Activated CD8-positive, alpha-beta memory T cell treated with anti-CD3 and anti-CD28 coated beads for 24 hours (primary cell): ENCODE measurements around the gene RNASEH2A.

Source experiments
- DNase-seq: peaks from one replicate; pipeline ENCODE4 v3.0.0-alpha.2; 2020

Gene RNASEH2A

GRCh38 chr19:12806242-12807081 lies at the start of gene RNASEH2A:
RNASEH2A (plus strand) TSS chr19:12806584; CDS start chr19:12806674, 90 bp downstream.
- peak; percentile 93 for DNase-seq

GRCh38 chr19:12757544-12758274 lies 48.7 kb upstream of the RNASEH2A start:
- DNase-seq: peak; percentile 85

GRCh38 chr19:12759686-12760085 lies 46.7 kb upstream of the RNASEH2A start:
- DNase-seq: no peak

GRCh38 chr19:12763100-12763499 lies 43.3 kb upstream of the RNASEH2A start:
- DNase-seq: no peak

- DNase-seq: no peak
Measured at GRCh38 chr19:12764698-12765097, 41.7 kb upstream of the RNASEH2A start.

GRCh38 chr19:12766051-12766521 lies 40.3 kb upstream of the RNASEH2A start:
- DNase-seq: peak; percentile 96

DNA sequence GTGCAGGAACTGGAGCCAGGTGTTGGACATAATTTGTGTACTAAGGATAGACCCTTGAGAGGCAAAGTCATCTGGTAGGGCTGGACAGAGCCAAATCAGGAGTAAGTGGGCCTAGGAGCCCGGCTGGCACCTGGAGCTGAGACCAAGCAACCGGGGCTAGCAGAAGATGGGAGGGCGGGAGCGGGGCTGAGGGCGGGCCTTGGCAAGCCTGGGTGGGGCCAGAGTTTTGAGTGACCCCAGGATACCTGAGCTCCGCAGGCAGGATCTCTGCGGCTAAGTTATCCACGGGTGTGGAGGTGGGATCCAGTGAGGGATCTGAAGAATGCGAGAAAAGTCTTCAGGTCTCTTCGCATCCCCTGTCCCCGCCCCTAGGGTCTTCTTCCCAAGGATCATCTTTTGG lies 39.2 kb upstream of the RNASEH2A start:
- DNase-seq: no peak

DNA sequence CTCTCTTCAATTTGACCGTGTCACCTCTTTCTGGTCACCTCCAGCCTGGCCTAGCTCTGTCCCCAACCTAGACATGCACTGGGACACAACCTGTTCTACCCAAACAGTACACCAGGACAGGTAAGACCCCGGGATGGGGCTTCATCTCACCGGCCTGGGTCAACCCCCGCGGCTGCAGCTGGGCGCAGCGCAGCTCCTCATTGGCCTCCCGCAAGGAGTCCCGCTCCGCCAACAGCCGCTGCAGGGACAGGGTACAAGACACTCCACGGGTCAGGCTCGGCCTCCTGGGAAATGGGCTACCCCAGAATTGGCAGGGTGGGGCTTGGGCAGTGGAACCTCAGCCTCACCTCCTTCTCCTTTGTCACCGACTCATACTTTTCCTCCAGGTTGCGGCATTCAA lies 38.7 kb upstream of the RNASEH2A start:
- DNase-seq: no peak

- DNase-seq: peak; percentile 66
Measured at GRCh38 chr19:12769689-12770088, 36.7 kb upstream of the RNASEH2A start.

GRCh38 chr19:12770922-12771321 lies 35.5 kb upstream of the RNASEH2A start:
- DNase-seq: no peak

DNA sequence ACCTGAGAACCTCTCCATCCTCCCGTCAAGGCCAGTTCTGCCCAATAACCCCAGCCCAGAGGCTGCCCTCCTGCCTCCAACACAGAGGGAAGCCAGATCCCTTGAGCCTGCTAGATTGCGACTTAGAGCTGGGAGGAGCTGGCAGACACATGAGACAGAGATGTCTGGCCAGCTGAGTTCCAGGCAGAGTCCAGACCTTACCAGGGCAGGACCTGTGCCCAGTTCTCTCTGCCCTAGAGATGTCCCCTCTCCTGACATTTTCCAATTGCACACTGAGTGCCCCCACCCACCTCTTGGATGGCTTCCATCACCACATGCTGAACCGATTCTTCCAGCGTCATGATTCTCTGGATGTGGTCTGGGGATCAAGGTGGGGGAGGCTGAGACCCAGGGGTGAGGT lies 34.1 kb upstream of the RNASEH2A start:
- no peak for DNase-seq

DNA sequence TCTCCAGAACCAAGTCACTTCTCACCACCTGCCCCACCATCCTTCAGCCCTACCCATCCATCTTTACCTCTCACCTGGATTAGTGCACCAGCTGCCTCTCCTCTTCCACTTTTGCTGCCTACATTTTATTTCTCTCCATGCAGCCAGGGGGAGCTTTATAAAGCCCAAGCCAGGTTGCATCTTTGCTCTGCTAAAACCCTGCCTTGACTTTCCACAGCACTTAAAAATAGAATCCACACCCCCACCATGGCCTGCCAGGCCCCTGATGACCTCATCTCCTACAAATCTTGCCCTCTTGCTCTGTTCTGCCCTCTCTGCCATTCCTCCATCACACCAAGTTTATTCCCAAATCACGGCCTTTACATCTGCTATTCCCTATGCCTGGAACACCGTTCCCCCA lies 32.8 kb upstream of the RNASEH2A start:
- DNase-seq: no peak

DNA sequence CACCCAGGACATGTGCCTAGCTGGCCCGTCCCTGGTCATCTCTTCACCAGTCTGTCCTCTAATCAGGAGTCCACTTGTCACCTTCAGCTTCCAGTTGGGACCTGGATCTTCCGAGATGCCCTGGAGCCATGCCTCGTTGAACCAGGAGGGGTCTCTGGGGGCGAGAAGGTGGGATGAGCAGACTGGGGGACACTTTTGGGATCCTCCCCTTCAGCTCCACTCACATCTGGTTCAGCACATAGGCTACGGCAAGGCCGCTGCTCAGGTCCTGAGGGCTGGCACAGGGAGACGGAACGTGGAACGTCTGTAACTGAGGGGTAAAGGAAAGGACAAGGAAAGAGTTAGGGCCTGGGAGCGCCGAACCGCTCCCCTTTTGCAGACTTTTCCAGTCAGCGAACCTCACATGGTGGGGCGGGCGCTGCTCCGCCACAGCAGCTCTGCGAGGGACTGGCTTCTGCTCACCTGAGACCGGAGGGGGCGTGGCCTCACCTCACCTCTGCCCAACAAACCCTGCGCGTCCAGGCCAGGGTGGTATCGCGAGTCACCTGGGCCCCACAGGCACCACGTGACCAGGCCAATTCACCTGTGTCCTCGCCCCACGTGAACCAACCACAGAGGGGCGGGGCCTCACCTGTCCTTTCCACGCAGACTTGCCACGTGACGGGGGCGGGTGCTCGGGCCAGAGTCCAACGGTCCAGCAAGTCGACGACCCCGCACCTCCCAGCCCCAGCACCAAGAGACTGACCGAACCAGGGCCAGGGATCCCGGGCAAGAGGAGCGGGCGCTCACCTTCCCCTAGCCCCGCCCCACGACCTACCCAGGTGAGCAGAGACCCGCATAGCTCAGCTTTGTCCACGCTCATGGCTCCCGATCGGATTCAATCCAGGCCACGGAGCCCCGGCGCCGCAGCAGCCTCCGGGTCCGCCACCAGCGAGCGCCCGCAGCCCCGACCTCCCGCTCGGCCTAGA lies 31.5 kb upstream of the RNASEH2A start, which contains the start of gene HOOK2:
HOOK2 (minus strand) TSS at position 965 of the 968 bp plus-strand sequence; CDS start at position 862, 103 bp downstream.
- no peak for DNase-seq

- DNase-seq: peak; percentile 94
Measured at GRCh38 chr19:12777217-12778016, 29.0 kb upstream of the RNASEH2A start.

DNA sequence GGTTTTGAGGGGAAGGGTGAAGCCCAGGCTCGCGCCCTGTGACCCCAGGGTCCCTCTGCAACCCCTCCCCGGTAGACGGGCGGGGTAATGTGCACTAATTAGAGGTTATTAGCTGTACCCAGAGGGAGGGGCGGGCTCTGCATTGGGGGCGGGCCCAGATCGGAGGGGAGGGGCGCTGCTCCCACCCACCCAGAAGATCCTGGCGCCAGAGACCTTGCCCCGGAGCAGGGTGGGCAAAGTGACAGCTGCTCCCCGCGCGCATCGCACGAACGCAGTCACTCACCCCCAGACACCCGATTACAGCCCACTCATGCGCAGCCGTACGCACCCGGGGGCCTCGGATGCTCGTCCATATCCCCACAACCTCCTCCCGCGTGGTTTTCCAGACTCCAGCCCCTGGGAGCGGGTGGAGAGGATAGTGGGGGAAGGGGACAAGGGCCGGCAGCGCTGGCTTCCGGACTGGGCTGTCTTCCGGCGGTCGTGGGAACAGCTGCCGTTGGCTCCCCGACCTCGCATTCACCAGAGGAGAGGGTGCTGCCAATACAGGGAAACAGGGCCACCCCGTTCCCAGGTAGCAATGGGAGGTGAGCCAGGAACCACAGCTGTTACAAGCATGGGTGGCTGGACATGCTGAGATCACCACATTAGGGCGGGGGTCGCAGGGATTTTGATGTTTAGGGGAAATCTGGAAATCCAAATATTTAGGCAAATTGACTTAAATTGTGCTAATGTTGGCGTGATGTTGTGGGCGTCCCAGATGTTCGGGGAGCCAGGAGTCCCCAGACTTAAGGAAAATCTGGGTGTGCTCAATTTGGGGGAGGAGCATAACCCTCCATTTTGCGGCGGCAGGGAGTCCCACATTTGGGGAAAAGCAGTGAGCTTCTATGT lies 28.1 kb upstream of the RNASEH2A start:
- DNase-seq: peak; percentile 81

DNA sequence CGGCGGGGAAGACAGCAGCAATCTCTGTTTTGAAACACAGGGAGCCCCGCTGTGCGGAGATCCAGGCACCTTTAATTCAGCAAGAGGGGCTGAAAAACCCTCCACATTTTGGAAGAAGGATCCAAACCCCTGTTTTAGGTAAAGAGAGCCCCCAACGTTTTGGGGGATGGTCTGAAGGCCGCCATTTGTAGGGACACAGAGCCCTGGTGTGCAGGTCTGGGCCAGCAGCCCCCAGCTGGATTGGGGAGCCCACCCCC lies 27.6 kb upstream of the RNASEH2A start:
- no peak for DNase-seq

DNA sequence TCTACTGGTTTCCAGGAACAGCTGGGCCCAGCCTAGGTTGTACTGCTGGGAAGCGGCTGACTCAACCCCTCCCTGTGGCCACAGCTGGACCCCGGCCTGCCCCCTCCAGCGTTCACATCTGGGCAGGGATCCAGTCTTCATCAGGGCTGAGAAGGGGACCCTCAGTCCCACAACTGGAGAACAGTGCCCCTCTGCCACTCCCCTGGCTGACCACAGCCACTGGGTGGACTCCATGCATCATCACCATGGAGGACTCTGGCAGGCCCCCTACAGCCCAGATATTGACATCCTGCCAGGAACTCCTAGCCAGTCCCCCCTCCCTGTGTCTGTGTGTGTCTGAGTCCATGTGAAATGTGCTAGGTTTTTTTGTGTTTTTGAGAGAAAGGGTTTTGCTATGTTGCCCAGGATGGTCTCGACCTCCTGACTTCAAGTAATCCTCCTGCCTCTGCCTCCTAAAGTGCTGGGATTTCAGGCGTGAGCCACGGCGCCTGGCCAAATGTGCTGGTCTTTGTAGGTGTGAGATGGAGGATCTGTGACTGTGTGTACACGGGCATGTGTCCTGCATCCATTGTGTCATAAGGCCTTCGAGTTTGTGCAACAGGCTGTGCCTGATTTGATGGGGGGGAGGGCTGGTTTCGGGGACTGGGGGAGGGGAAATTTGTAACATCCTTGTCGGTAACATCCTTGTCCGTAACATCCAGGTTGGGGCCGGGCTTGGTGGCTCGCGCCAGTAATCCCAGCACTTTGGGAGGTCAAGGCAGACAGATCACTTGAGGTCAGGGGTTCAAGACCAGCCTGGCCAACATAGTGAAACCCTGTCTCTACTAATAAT lies 27.0 kb upstream of the RNASEH2A start:
- DNase-seq: no peak

DNA sequence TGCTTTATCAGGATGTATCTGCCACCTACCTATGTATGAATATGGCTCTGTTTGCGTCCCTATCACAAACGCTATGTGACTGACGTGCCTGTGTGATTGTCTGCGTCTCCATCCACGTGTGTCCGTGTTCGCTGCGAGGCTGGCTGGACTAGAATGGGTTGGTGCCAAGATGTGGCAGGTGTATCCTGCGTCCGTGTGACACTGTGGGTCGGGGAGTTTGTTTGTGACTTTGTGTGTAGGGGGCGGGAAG lies 24.3 kb upstream of the RNASEH2A start:
- DNase-seq: no peak

DNA sequence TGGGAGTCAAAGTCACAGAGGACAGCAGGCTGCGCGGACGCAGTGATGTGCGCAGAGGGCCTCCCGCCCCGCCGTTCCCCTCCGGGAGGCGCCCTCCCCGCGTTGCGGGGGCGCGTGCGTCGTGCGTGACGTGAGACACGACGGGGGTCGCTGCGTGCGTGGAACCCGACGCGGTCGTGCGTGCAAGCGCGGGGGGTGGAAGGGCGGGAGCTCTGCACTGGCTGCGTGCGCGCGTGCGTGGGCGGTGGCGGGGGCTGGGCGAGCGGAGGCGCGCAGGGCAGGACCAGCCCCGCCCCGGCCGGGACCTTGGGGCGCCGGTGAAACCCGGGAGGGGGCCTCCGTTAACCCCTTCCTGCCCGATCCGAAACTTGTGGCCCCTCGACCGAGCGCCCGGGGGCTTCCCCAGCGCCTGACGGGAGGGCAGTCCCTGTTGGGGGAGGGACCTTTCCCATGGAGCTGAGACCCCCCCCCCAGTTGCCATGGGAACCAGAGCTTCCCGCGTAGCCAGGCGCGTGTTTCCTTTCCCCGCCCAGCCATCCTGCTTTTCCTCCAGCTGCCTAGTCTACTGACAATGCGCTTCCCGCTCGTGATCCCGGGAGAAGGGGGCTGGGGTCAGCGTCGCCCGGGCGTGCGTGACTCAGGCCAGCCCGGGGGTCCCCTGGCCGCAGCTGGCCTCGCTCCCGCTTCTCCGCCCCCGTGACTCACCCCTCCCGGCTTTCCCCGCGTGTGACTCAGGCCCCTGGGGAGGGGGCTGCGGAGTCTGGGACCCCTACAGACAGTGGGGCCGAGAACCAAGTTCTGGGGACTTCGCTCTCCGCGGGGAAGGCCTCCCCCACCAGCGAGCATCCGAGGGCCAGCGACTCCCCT lies 23.7 kb upstream of the RNASEH2A start:
- DNase-seq: peak; percentile 96
